HG03159 (cell line): Measurements from ENCODE around the gene COMP.
"Not testable (repeated sequence)": the region's sequence is repeated elsewhere in the genome, so short reads cannot be mapped to it uniquely, and the experiment has no call there.

ENCODE experiments used
- ATAC-seq: cut with Tn5 transposase; IDR thresholded peaks from one replicate; pipeline ENCODE4 v1.9.1; 2021; ENCODE audit warnings: mild to moderate bottlenecking, moderate library complexity; ENCODE audit not compliant: unreplicated experiment

The COMP gene

GRCh38 chr19:18790566-18791314 lies at the start of gene COMP:
Gene COMP, minus strand, starts transcription at chr19:18791305. Its CDS starts 36 bp downstream, at chr19:18791269.
- ATAC-seq, result no peak

- no peak for ATAC-seq
These were observed 49.5 kb upstream of the COMP start for GRCh38 chr19:18840288-18841267.

- no peak for ATAC-seq
These were observed 48.6 kb upstream of the COMP start for GRCh38 chr19:18839465-18840287.

GRCh38 chr19:18834644-18834984 lies 43.5 kb upstream of the COMP start:
- no peak for ATAC-seq

- ATAC-seq, result no peak
These were observed 42.9 kb upstream of the COMP start for GRCh38 chr19:18833849-18834643.

GRCh38 chr19:18833141-18833476 lies 42.0 kb upstream of the COMP start:
- ATAC-seq, result no peak

- ATAC-seq, result peak; percentile 40
These were observed 41.4 kb upstream of the COMP start for GRCh38 chr19:18832306-18833140.

GRCh38 chr19:18831524-18832305 lies 40.6 kb upstream of the COMP start, which contains the start of gene UPF1:
Gene UPF1, plus strand, starts transcription at chr19:18831959. Its CDS starts 251 bp downstream, at chr19:18832210.
- ATAC-seq, result peak; percentile 76

- ATAC-seq, result no peak
These were observed 39.4 kb upstream of the COMP start for GRCh38 chr19:18830488-18830887.

- no peak for ATAC-seq
These were observed 37.7 kb upstream of the COMP start for GRCh38 chr19:18828786-18829185.

GRCh38 chr19:18817574-18817973 lies 26.5 kb upstream of the COMP start:
- ATAC-seq, result no peak

- not testable (repeated sequence) for ATAC-seq
These were observed 25.5 kb upstream of the COMP start for GRCh38 chr19:18816645-18817044.

GRCh38 chr19:18815673-18816072 lies 24.6 kb upstream of the COMP start:
- no peak for ATAC-seq

GRCh38 chr19:18814063-18814462 lies 23.0 kb upstream of the COMP start:
- no peak for ATAC-seq

GRCh38 chr19:18811638-18812037 lies 20.5 kb upstream of the COMP start:
- not testable (repeated sequence) for ATAC-seq

- no peak for ATAC-seq
These were observed 18.2 kb upstream of the COMP start for GRCh38 chr19:18809149-18809868.

- no peak for ATAC-seq
These were observed 16.8 kb upstream of the COMP start for GRCh38 chr19:18807861-18808331.

- ATAC-seq, result no peak
These were observed 13.5 kb upstream of the COMP start for GRCh38 chr19:18804643-18805042.
